GM21526 (cell line): ENCODE results near the gene EIF2S2.

ENCODE experiments used
- ATAC-seq: cut with Tn5 transposase; IDR thresholded peaks from one replicate; pipeline ENCODE4 v1.9.1; 2021; ENCODE audit warnings: moderate library complexity; ENCODE audit not compliant: unreplicated experiment, low FRiP score

Gene EIF2S2

DNA sequence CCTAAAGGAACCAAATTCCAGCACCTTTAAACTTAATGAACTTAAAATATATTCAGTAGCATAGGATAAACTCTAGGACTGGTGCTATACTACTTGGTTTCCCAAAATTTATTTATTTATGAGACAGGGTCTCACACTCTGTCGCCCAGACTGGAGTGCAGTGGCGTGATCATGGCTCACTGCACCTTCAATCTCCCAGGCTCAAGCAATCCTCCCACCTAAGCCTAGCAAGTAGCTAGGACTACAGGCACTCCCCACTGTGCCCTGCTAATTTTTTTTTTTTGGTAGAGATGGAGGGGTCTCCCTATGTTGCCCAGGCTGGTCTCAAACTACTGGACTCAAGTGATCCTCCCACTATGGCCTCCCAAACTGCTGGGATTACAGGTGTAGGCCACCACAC lies 21.4 kb downstream of the EIF2S2 start:
- ATAC-seq, result no peak

DNA sequence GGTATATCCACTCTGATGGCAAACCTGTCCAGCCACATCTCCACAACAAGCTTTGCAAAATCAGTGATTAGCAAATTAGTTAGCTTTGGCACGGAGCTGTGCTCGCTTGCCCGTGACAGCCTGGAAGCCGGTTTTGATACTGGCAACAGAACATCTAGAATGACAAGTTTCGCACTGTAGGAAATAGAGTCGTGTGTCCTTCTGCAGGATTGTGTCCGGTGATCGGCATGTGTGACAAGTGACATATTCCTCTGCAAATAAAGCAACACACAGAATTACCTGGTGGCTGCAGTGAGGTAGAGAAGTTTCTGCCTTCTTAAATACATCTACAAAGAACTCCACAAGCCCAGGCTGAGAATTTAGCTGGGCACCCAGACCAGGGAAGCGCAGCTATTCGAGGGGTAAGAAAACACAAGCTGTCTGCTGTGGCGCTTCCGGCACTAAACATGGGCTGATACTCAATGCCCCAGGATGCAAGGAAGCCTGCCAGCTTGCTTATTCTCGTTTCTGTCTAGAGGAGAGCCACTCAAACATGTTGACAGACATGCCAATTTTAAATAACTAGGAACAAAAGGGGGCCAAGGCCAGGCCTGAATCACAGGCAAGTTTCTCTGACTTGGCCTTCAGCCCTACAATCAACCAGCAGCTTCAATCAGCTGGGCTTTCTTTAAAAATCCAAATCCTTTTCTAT lies 22.2 kb downstream of the EIF2S2 start:
- ATAC-seq, result no peak

DNA sequence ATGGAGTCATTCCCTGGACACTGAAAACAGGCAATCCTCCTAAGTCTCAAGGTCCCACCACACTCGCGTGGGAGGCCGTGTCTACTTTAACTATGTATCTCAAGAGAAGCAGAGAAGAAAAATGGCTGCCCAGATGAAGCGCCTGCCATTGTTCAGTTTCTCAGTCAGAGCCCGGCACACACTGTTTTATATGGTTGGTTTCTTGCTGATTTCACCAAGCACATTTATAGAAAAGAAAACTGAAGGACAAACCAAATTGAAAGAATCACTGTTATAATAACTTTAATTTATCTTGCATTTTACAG lies 22.9 kb downstream of the EIF2S2 start:
- no peak for ATAC-seq

DNA sequence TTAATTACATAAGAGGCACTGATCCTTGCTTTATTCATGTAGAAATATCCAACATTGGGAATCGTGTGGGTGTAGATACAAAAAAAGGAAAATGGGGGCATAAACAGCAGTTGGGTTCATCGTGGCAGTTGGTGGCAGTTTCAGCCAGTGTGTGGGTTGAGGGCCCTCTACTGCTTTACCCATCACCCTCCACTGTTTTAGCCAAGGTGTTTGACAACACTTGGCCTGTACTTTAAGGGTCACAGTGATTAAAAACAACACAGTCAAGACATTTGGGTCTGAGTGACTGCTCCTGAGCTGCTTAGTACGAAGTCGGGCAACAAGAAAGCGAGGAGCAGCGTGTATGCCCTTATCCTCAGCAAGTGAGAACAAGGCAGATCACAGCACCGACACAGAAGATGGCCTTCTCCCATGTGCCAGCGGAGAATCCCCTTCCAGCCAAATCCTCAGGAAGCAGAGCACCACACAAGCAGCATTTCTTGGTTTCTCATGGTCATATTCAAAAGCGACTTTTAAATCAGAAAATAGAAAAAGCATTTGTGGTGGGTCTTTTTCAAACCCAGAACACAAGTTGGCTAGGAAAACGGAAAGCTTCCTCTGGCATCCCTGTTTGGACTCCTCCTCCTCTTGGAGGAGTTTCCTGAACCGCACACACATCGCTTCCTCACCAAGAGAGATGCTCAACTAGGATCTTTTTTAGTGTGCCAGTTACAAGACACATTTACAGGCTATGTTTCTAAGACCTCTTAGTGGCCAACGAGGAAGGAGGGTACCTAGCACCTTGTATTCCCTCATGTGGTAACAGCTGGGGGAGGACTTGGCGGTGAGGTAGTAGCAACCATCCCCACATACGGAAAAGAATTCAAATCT lies 23.5 kb downstream of the EIF2S2 start:
- ATAC-seq, result no peak

DNA sequence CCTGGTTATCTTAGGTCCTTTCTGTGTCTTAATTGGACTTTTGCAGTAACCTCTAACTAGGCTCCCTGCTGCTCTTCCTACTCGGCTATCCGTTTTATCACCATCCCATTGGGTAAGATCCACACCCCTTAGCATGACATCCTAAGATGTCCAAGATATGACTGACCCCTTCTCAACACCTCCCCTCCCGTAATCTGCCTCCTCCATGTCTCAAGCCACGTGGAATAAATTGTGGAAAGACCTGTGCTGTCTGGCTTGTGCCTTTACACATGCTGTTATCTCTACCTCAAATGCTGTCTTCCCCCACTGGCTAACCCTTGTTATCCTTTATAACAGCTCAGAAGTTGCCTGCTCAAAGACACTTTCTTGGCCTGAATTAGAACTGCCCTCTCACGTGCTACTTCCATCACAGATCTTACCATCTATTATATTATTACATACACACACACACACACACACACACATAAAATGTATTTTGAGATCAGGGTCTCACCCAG lies 26.5 kb downstream of the EIF2S2 start:
- no peak for ATAC-seq

DNA sequence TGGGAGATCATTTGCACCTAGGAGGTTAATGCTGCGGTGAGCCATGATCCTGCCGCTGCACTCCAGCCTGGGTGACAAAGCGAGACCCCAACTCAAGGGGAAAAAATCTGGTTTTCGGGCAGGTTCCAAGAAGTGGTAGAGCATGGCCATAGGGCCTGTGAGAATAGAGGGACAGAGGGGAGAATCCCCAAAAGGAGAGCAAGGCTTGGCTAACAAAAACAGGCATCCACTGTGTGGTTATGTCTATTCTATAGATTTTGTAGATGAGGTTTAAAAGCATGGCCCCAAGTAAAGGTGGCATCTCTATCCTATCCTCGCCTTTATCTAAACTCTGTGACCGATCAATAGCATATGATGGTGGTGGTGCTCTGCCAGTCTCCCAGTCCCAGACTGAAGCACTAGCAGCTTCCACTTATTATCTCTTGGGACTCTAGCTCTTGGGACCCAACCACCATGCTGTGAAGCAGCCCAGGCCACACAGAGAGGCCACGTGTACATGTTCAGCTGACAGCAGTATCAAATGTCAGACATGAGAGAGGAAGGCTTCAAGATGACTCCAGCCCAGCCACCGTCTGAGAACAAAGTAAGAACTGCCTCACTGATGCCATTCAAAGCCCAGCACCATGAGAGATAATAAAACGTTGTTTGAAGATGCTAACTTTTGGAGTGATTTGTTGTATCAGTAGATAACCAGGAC lies 27.7 kb downstream of the EIF2S2 start:
- no peak for ATAC-seq

DNA sequence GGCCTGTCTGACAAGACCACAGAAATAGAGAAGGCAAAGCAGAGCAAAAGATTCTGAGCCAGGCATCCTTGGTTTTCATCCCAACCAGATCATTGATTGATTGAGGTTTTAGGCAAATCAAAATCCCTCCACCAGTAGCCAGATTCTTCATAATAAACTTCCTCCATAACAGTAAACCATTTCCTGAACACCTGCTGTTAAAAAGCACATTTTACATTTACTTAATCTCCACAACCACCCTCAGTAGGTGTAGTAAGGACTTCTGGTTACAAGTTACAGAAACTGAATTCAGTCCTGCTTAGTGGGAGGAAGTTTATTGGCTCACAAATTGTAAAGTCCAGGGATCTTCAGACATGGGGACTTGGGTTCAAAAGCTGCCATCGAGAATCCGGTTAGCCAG lies 28.3 kb downstream of the EIF2S2 start:
- ATAC-seq, result no peak

DNA sequence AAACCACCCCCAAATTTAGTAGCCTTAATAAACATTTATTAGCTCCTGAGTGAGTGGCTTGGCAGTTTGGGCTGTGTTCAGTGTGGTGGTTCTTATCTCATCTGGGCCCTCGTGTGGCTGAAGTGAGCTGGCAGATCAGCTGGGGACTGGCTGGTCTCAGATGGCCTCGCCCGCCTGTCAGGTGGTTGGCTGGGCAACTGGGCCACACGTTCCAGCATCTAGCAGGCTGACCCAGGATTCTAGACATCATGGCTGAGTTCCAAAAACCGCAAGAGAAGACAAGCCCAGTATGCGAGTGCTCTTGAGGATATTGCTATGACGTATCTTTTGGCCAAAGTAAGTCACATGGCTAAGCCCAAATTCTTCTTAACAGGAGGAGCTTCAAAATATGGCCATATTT lies 28.9 kb downstream of the EIF2S2 start:
- no peak for ATAC-seq

DNA sequence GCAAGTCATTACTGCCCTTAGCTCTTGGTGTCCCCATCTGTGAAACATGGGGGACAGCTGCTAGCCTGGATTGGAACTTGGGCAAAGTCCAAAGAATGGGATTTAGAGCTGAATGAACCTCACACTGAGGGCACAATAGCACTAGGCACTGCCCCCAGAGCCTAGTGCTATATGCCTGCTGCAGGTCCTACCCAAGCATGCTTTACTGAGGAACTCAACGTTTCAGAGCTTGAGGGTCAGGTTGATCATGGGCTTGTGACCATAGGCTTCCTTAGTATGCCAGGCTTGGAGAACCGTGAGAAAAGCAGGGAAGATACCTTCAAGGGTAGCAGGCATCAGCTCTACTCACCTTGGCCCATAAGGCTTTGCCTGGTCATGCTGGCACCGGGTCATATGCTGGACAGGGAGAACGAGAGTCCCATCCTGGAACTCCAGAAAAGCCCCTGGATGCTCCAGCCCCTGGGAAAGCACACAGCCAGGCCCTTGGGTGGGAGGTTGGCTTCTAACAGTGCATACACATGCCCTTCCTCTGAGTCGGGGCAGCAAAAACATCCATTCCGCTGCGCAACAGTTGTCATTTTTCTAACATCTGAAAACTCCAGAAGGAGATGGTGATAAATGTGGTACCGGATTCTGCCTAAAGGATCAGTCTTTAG lies 29.7 kb downstream of the EIF2S2 start:
- no peak for ATAC-seq

DNA sequence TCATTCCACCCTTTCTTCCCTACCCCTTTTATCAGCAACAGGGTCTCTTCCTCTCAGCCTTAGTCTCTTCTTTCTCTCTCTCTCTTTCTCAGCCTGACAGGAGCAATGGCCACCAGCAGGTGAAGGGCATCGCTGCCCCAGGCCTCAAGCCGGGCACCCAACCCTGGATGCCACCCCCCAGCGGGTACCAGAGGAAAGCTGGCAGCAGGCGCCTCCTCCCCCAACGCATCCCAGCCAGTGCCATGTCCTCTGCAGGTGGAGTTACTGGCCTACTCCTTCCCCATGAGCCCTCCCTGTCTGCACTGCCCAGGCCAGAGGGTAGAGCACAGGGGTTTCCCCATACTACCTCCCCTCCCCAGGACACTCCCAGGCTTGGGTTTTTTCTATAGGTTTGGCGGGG lies 32.2 kb downstream of the EIF2S2 start:
- ATAC-seq, result no peak

DNA sequence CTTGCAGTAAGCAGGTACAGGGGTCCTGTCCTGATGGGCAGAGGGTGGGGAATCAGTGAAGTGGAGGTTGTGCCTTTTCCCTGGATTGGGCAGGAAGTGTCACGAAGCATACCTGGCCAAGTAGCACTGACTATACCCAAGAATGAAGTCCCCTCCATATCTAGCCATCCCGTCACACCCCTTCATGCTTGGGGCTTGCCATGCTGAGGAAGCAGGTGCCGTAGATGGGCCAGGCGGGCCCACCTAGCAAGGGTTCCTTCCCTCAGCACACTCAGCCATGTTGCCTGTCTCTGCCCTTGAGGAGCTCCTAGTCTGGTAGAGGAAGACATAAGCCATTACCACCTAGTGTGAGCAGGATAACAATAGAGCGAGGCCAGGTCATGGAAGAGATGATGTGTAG lies 33.5 kb downstream of the EIF2S2 start:
- no peak for ATAC-seq

DNA sequence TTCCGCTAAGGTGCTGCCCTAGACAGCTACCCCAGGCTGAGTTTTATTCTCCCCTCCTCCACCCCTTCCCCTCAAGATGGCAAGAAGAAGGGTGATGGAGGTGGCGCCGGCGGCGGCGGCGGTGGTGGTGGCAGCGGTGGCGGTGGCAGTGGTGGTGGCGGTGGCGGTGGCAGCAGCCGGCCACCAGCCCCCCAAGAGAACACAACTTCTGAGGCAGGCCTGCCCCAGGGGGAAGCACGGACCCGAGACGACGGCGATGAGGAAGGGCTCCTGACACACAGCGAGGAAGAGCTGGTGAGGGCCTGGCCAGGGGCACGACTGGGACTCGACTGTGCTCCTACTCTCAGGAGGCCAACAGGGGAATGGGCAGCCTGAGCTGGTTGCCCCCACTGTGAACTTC lies 35.1 kb downstream of the EIF2S2 start:
- no peak for ATAC-seq

DNA sequence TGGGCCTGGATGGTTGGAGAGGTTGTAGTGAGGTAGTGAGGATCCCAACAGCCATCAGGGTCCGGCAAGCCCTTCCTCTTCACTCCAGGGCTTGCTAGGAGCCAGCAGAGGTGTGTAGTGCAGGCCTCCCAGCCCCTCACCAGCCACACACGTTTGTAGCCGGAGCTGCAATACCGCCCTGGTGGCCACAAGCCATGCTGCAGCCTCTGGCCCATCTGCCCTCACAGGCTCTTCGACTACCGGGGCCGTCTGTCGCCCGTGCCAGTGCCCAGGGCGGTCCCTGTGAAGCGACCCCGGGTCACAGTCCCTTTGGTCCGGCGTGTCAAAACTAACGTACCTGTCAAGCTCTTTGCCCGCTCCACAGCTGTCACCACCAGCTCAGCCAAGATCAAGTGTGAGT lies 36.4 kb downstream of the EIF2S2 start:
- ATAC-seq, result no peak

DNA sequence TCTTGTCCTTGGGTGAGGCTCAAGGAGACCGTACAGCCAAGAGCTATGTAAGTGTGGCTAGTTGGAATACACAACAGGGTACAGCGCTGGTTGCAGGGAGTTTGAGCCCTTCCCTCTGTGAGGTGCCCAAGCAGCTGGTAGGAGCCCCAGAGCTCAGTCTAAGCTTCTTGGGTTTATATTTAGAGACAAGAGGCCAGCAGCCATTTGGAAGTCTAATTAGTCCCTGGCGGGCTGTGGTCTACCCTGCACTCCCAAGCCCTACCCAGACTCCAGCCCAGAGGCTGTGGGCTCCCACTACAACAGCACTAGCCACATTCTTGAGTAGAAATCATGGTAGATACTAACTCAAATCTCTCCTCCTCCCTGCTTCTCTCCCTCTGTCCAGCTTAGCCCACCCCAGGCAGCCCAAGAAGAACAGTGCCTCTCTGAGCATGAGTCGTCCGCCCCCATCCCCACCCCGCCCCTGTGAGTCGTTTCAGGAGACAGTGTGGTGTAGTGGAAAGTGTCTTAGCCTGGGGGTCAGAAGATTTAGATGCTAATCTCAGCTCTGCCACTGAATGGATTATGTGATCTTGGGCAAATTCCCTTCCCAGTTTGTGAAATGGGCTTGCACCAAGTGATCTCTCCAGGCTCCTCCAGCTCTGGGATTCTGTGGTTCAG lies 37.8 kb downstream of the EIF2S2 start:
- ATAC-seq, result no peak

DNA sequence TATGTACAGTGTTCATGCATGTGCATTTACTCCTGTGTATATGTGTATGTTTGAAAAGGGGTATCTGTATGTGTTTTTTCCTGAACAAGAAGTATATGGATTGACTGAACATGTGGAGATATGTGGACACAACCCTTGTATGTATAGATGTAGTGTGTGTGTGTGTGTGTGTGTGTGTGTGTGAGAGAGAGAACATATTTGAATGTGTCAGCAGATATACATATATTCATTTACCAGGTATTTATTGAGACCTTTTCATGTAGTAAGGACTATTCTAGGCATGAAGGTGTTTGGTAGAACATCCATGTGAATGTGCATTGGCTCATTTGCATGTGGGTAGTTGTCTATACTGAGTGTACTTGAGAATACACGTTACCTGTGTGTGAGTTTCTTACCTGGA lies 39.3 kb downstream of the EIF2S2 start:
- no peak for ATAC-seq

DNA sequence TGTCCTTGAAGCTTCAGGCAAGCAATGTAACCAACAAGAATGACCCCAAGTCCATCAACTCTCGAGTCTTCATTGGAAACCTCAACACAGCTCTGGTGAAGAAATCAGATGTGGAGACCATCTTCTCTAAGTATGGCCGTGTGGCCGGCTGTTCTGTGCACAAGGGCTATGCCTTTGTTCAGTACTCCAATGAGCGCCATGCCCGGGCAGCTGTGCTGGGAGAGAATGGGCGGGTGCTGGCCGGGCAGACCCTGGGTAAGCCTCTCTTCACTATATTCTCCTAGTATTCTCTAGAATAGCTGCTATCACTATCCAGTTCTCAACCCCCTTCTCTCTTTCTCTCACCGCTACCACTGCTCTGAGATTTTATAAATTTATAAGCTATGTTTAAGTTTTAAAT lies 40.0 kb downstream of the EIF2S2 start:
- no peak for ATAC-seq

DNA sequence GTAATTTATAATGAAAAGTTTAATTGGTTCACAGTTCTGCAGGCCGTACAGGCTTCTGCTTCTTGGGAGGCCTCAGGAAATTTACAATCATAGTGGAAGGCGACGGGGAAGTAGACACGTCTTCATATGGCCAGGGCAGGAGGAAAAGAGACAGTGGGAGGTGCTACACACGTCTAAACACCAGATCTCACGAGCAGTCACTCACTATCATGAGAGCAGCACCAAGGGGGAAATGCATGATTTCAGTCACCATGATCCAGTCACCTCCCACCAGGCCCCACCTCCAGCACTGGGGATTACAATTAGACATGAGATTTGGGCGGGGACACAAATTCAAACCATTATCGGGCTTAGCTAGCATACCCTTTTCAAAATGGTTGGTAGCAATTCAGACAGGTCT lies 41.2 kb downstream of the EIF2S2 start:
- no peak for ATAC-seq

DNA sequence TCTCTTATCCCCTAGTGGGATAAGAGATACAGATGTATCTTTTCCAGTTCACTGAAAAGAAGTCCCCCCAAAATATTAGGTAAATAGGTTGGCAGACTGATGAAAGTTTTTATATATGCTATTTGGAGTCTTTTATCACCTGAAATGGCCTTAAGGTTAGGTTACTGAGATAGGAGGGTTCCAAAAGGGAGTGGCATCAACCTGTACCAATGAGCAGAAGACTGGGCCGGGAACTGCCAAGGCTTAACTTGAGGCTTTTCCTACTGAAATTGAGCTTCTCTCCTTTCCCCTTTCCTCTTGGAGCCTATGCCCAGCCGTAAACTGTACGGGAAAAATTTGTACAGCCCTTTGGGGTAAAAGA lies 42.0 kb downstream of the EIF2S2 start:
- ATAC-seq, result no peak

DNA sequence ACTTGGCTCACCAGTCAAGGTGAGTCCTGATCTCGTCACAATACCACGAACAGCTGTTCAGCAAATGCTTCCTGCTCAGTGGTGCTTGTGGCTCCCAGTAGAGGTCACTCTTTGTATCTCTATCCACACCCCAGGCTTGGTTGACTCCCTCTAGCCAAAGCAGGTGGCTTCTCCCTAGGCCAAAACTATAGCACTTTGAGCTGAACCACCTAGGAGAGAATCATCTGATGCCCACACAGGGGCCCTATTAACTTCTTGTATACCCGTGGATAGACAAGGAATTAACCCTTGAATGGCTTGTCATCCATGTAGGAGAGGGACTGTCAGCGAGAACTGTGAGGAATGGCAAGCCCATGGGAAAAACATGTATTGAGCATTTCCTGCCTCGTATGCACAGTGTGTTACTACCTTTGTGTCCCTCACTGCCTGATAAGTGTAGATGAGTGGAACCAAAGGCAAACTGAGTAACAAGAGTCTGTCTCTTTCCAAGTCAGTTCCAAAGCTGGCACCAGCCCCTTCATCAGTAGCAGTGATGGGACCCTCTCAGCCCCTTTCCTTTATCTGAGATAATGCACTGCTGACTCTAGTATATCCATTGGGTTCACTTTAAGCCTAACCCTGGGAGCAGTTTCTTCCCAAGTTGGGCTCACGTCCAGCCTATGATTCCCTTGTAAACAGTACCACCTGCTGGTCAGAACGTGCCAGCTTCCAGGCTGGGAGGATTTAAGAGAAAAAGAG lies 42.5 kb downstream of the EIF2S2 start:
- peak; percentile 68 for ATAC-seq

DNA sequence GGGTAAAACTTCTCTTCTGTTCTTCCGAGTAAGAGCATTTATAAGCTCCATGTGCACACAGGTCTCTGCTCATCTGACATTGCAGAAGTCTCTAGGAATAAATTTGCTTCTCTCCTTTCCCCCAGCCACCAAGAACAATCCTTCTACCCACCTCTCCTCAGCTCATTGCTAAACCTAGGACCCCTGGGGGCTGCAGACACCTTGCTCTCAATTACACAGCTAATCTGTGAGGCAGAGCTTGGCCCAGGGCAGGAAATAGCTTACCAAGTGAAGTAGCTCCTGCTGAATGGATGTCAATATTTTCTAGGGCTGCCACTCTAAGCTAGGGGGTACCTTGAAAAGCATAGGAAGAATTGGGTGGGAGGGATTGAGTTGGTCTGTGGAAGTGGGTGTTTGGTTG lies 44.0 kb downstream of the EIF2S2 start:
- no peak for ATAC-seq
